Endothelial cell of umbilical vein (primary cell): ENCODE data around the gene LYRM4. TPM values are rescaled to one million over a fixed set of nuclear protein-coding genes. Genes with fewer than 3 reads are reported as not detected.

Source experiments
- BruUV-seq: library from RNA; stranded (reverse); fragments of 400-500 nt; replicated peaks from 2 replicates; lab custom pipeline; 2021; lab: Mats Ljungman, UMichigan
- CTCF ChIA-PET: fragments of 300-600, 350-600 bp; sonication (Branson Sonifier 250); formaldehyde crosslinking; loops from one replicate; lab custom pipeline; 2021; ENCODE audit warnings: antibody characterized with exemption, inconsistent platforms; lab: Charles Lee
- POLR2A ChIA-PET: fragments of 300-600, 350-600 bp; sonication (Branson Sonifier 250); formaldehyde crosslinking; loops from one replicate; lab custom pipeline; 2021; ENCODE audit warnings: antibody characterized with exemption, inconsistent platforms; lab: Charles Lee
- DNase-seq: peaks from one replicate; pipeline ENCODE4 v3.0.0-alpha.2; 2011; ENCODE audit warnings: low read depth, low spot score
- FAIRE-seq: peaks from 2 replicates; lab custom pipeline; 2011; peaks lifted over from hg19 to GRCh38; lab: Jason Lieb, UNC
- H2AFZ ChIP-seq: 2 replicates; pipeline ENCODE4 v1.6.0; 2012; ENCODE audit warnings: low read depth, low read length, control low read depth, inconsistent platforms
- H3K27ac ChIP-seq: 2 replicates; pipeline ENCODE4 v1.5.1; 2011; ENCODE audit warnings: low read depth, mild to moderate bottlenecking, control low read depth, low read length, moderate library complexity; ENCODE audit not compliant: insufficient read depth
- H3K27me3 ChIP-seq, 2 experiments: 2 replicates each; pipeline versions ENCODE4 v1.6.0 to v1.6.1; 2011; ENCODE audit warnings: low read length in 2 of 2, mixed read lengths in 1 of 2; ENCODE audit not compliant: control insufficient read depth in 2 of 2, insufficient read depth in 2 of 2
- H3K36me3 ChIP-seq, 2 experiments: 2 replicates in 1 of 2; 3 replicates in 1 of 2; pipeline ENCODE4 v1.5.1; 2011; ENCODE audit warnings: low read length in 2 of 2, mild to moderate bottlenecking in 1 of 2, moderate library complexity in 1 of 2; ENCODE audit not compliant: control insufficient read depth in 2 of 2, insufficient read depth in 2 of 2; ENCODE audit errors: extremely low read depth in 1 of 2
- H3K4me1 ChIP-seq: 3 replicates; pipeline ENCODE4 v1.5.1; 2011; ENCODE audit warnings: mild to moderate bottlenecking, low read length; ENCODE audit not compliant: control insufficient read depth, insufficient read depth; ENCODE audit errors: extremely low read depth
- H3K4me2 ChIP-seq: 2 replicates; pipeline ENCODE4 v1.6.1; 2011; ENCODE audit warnings: low read length, control low read depth, mixed read lengths; ENCODE audit not compliant: insufficient read depth
- H3K4me3 ChIP-seq, 3 experiments: fragments of 200-600 bp in 1 of 3; sonication (generic), shearing (Covaris generic) in 1 of 3; replicated peaks in 1 of 3; 2 replicates each; pipeline ENCODE4 v1.5.1; 2011 to 2016; ENCODE audit warnings: control low read depth in 3 of 3, low read length in 3 of 3, mild to moderate bottlenecking in 2 of 3, inconsistent platforms in 1 of 3, low read depth in 1 of 3, moderate library complexity in 1 of 3; ENCODE audit not compliant: insufficient read depth in 1 of 3
- H3K79me2 ChIP-seq: 2 replicates; pipeline ENCODE4 v1.6.0; 2012; ENCODE audit warnings: low read length, inconsistent platforms; ENCODE audit not compliant: control insufficient read depth, insufficient read depth
- H3K9ac ChIP-seq: replicated peaks from 2 replicates; pipeline ENCODE3; 2011; ENCODE audit warnings: low read length, control low read depth; ENCODE audit not compliant: insufficient read depth; ENCODE audit errors: extremely low read depth
- H3K9me1 ChIP-seq: replicated peaks from 3 replicates; pipeline ENCODE4 v1.6.0; 2011; ENCODE audit warnings: mild to moderate bottlenecking, low read length; ENCODE audit not compliant: control insufficient read depth, insufficient read depth; ENCODE audit errors: extremely low read depth
- H3K9me3 ChIP-seq: replicated peaks from 2 replicates; pipeline ENCODE4 v1.5.1; 2012; ENCODE audit warnings: low read length, inconsistent platforms; ENCODE audit not compliant: control insufficient read depth, insufficient read depth
- H4K20me1 ChIP-seq: replicated peaks from 2 replicates; pipeline ENCODE3; 2011; ENCODE audit warnings: mild to moderate bottlenecking, low read length; ENCODE audit not compliant: control insufficient read depth, insufficient read depth; ENCODE audit errors: extremely low read depth
- CTCF ChIP-seq, 2 donors: IDR thresholded peaks; 1 replicate in 1 of 2; 2 replicates in 1 of 2; pipeline ENCODE4 v1.5.1; 2011; ENCODE audit warnings: low read length in 2 of 2, mild to moderate bottlenecking in 2 of 2, moderate library complexity in 2 of 2, control low read depth in 1 of 2, inconsistent platforms in 1 of 2, low read depth in 1 of 2; ENCODE audit not compliant: insufficient read depth in 1 of 2; ENCODE audit errors: extremely low read depth in 1 of 2
- EZH2 ChIP-seq: IDR thresholded peaks from 2 replicates; pipeline ENCODE4 v1.6.1; 2012; ENCODE audit warnings: borderline replicate concordance, low read depth, mild to moderate bottlenecking, moderate library complexity, low read length, inconsistent platforms; ENCODE audit not compliant: severe bottlenecking
- FOS ChIP-seq: IDR thresholded peaks from 2 replicates; pipeline ENCODE4 v1.6.1; 2011; ENCODE audit warnings: mild to moderate bottlenecking, low read length, moderate library complexity, borderline replicate concordance; ENCODE audit not compliant: insufficient read depth
- GATA2 ChIP-seq: IDR thresholded peaks from 2 replicates; pipeline ENCODE4 v1.7.0; 2011; ENCODE audit warnings: low read depth, mild to moderate bottlenecking, moderate library complexity, mixed read lengths, low read length; ENCODE audit not compliant: insufficient read length, insufficient read depth
- JUN ChIP-seq: IDR thresholded peaks from 2 replicates; pipeline ENCODE4 v1.6.1; 2011; ENCODE audit warnings: borderline replicate concordance, low read depth; ENCODE audit not compliant: insufficient read length, insufficient read depth
- MAX ChIP-seq: IDR thresholded peaks from 2 replicates; pipeline ENCODE4 v1.6.1; 2011; ENCODE audit not compliant: insufficient read depth, insufficient read length
- POLR2A ChIP-seq: IDR thresholded peaks from 2 replicates; pipeline ENCODE4 v1.6.1; 2012; ENCODE audit warnings: low read depth, mild to moderate bottlenecking, control low read depth, low read length
- POLR2AphosphoS5 ChIP-seq: IDR thresholded peaks from 2 replicates; pipeline ENCODE4 v1.6.1; 2012; ENCODE audit warnings: low read depth, mild to moderate bottlenecking, control low read depth, low read length, moderate library complexity; ENCODE audit not compliant: insufficient read depth
- dilution Hi-C: fragments of 300-500 bp; cut with MboI; formaldehyde crosslinking; loops from one replicate; pipeline ENCODE4 v1.15.0; 2019; ENCODE audit warnings: low sequenced_read_pairs; ENCODE audit not compliant: extremely low pct_ligation_motif_present
- intact Hi-C: fragments of 100-400 bp; cut with micrococcal nuclease; formaldehyde crosslinking; loops from one replicate; pipeline ENCODE4 v1.10.0; 2022
- polyA plus RNA-seq, 4 experiments: library from polyadenylated mRNA; depleted of rRNA in 3 of 4; stranded (reverse) in 3 of 4; unstranded in 1 of 4; fragments of >200 nt; gene quantifications; 2 replicates each; pipeline versions ENCODE4 v1.2.1 to v1.2.3, GENCODE V29; 2011 to 2012; ENCODE audit warnings: missing spikeins in 1 of 4
- total RNA-seq: library from RNA; stranded (reverse); gene quantifications from 2 replicates; pipeline ENCODE4 v1.2.3, GENCODE V29; 2021

LYRM4 gene
- total and polyA plus RNA-seq, 2 donors (not counting 3 experiments of a cell fraction or from before 2014, with no cell fraction given): 39.5 to 44.0 TPM

DNA sequence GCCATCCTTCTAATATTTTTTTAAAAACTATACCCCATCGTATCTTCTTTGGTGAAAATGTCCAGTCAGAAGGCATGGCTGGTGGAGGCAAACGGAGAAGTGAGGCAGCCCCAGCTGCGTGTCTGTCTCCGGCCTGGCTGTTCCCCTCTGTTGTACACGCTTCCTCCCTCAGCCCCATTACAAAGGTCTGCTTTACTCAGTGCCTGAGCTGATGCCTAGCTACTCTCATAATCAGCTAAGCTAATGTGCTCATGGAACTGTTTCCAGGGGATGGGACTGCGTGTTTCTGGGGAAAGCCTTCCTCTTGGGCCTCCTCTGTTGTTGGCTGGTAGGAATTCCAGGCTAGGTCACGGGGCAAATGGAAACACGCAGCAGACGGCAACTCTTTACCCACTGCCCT lies 108.3 kb downstream of the LYRM4 start:
- DNase-seq: no peak
- no peaks in the 10 kb centered on the region for H3K9me1 ChIP-seq
- H2AFZ ChIP-seq: no peak overlapping the region
- no peak for FAIRE-seq
- H3K79me2 ChIP-seq: no peaks in the 10 kb centered on the region
- no peaks in the 10 kb centered on the region for H3K9me3 ChIP-seq
- H3K4me2 ChIP-seq: no peak overlapping the region
- dilution Hi-C loops: no loop called here
- POLR2A ChIA-PET: no interaction called here
- H4K20me1 ChIP-seq: no peaks in the 10 kb centered on the region
- TF ChIP-seq FOS: no peak
- no peaks in the 10 kb centered on the region for H3K36me3 ChIP-seq
- H3K4me1 ChIP-seq: no peaks in the 10 kb centered on the region
- no peak overlapping the region for H3K27ac ChIP-seq
- no peaks in the 10 kb centered on the region for H3K27me3 ChIP-seq
- intact Hi-C loops: no loop called here
- H3K9ac ChIP-seq: no peak overlapping the region
- no peak overlapping the region for H3K4me3 ChIP-seq
- CTCF ChIA-PET: interaction anchor here (1.2 to 1.4 kb wide), 4 partner anchors 9 to 243 kb away, joined by 3 to 6 read pairs (median 4); no protein-coding TSS in a partner anchor
- BruUV-seq: no TSS peak

GRCh38 chr6:5151955-5152401 lies 108.8 kb downstream of the LYRM4 start:
- POLR2A ChIA-PET: no interaction called here
- Histone ChIP-seq H3K4me2 (no peak overlapping the region), H4K20me1 (no peaks in the 10 kb centered on the region), H3K9me3 (no peaks in the 10 kb centered on the region), H3K9ac (no peak overlapping the region), H3K27ac (no peak overlapping the region), H2AFZ (no peak overlapping the region), H3K79me2 (no peaks in the 10 kb centered on the region), H3K27me3 (no peaks in the 10 kb centered on the region), H3K4me3 (no peak overlapping the region), H3K4me1 (no peaks in the 10 kb centered on the region), H3K36me3 (no peaks in the 10 kb centered on the region), H3K9me1 (no peaks in the 10 kb centered on the region)
- TF ChIP-seq JUN: no peak
- TF ChIP-seq GATA2: no peak
- no peak for TF ChIP-seq MAX
- TF ChIP-seq CTCF (IDR thresholded peaks at IDR 0.05; ENCODE audit: extremely low read depth in 1 of 2, insufficient read depth in 1 of 2, low read depth in 1 of 2, low read length in 2 of 2): no peak
- TF ChIP-seq POLR2A: no peak
- TF ChIP-seq POLR2AphosphoS5: no peak
- TF ChIP-seq EZH2: no peak
- no peak for DNase-seq
- dilution Hi-C loops: no loop called here
- BruUV-seq: no TSS peak
- CTCF ChIA-PET: interaction anchor here (1.2 to 1.4 kb wide), 4 partner anchors 8 to 243 kb away, joined by 3 to 6 read pairs (median 4); no protein-coding TSS in a partner anchor
- no peak for FAIRE-seq
- intact Hi-C loops: no loop called here
